SK-N-SH treated with all-trans-retinoic acid at 6 μM for 48 hours (cell line): ENCODE measurements around the gene PCLO.

Source experiments
- CREB5 ChIP-seq: fragments of 250-450 bp; sonication (Bioruptor Pico); IDR thresholded peaks from 2 replicates; pipeline ENCODE4 v1.5.1; 2020; ENCODE audit warnings: low read depth, mild to moderate bottlenecking, moderate library complexity
- PATZ1 ChIP-seq: fragments of 250-450 bp; sonication (Bioruptor Pico); IDR thresholded peaks from 2 replicates; pipeline ENCODE4 v1.8.0; 2020; ENCODE audit warnings: mild to moderate bottlenecking, moderate library complexity, borderline replicate concordance
- RARB ChIP-seq: fragments of 250-450 bp; sonication (Bioruptor Pico); IDR thresholded peaks from 2 replicates; pipeline ENCODE4 v1.8.0; 2021; ENCODE audit warnings: mild to moderate bottlenecking, moderate library complexity
- SNAI2 ChIP-seq: fragments of 250-450 bp; sonication (Bioruptor Pico); IDR thresholded peaks from 2 replicates; pipeline ENCODE4 v1.5.0; 2020; ENCODE audit warnings: mild to moderate bottlenecking, moderate library complexity
- ZNF565 ChIP-seq: fragments of 450-650 bp; formaldehyde crosslinking; conservative IDR thresholded peaks from 2 replicates; pipeline ENCODE4 v1.5.0; 2020; ENCODE audit warnings: low read depth, mild to moderate bottlenecking, moderate library complexity
- ZNF8 ChIP-seq: fragments of 450-650 bp; formaldehyde crosslinking; IDR thresholded peaks from 2 replicates; pipeline ENCODE4 v1.5.0; 2020; ENCODE audit warnings: mild to moderate bottlenecking, moderate library complexity

GRCh38 chr7:83036721-83037380 is 125.8 kb downstream of the PCLO start:
- TF ChIP-seq PATZ1 (no peak), ZNF565 (CRISPR knock-in tag) (no peak), ZNF8 (no peak), RARB (CRISPR knock-in tag) (no peak), CREB5 (CRISPR knock-in tag) (no peak), SNAI2 (CRISPR knock-in tag) (no peak)
